Activated naive CD4-positive, alpha-beta T cell treated with anti-CD3 and anti-CD28 coated beads, Interleukin-2, amount 10 ng/mL, durations not matched to agents 7 days and 5 days (primary cell): ENCODE results near the gene ING5.

ENCODE experiments used
- CTCF ChIA-PET: fragments of 350-600 bp; sonication (Branson Sonifier 250); formaldehyde crosslinking; loops from one replicate; lab custom pipeline; 2021; ENCODE audit warnings: antibody characterized with exemption; lab: Charles Lee
- DNase-seq: peaks from one replicate; pipeline ENCODE4 v3.0.0-alpha.2; 2020
- H3K27ac Mint-ChIP-seq: one replicate; pipeline ENCODE4 v1.8.0; 2021; ENCODE audit warnings: mild to moderate bottlenecking, moderate library complexity, mixed read lengths
- H3K27me3 Mint-ChIP-seq: one replicate; pipeline ENCODE4 v1.8.0; 2021; ENCODE audit warnings: mild to moderate bottlenecking, mixed read lengths
- H3K36me3 Mint-ChIP-seq: one replicate; pipeline ENCODE4 v1.8.0; 2021; ENCODE audit warnings: mixed read lengths
- H3K4me1 Mint-ChIP-seq: one replicate; pipeline ENCODE4 v1.8.0; 2021; ENCODE audit warnings: mixed read lengths
- H3K4me3 Mint-ChIP-seq: one replicate; pipeline ENCODE4 v1.8.0; 2021; ENCODE audit warnings: mild to moderate bottlenecking, moderate library complexity, mixed read lengths
- H3K9me3 Mint-ChIP-seq: one replicate; pipeline ENCODE4 v1.8.0; 2021; ENCODE audit warnings: mixed read lengths

ING5 gene

DNA sequence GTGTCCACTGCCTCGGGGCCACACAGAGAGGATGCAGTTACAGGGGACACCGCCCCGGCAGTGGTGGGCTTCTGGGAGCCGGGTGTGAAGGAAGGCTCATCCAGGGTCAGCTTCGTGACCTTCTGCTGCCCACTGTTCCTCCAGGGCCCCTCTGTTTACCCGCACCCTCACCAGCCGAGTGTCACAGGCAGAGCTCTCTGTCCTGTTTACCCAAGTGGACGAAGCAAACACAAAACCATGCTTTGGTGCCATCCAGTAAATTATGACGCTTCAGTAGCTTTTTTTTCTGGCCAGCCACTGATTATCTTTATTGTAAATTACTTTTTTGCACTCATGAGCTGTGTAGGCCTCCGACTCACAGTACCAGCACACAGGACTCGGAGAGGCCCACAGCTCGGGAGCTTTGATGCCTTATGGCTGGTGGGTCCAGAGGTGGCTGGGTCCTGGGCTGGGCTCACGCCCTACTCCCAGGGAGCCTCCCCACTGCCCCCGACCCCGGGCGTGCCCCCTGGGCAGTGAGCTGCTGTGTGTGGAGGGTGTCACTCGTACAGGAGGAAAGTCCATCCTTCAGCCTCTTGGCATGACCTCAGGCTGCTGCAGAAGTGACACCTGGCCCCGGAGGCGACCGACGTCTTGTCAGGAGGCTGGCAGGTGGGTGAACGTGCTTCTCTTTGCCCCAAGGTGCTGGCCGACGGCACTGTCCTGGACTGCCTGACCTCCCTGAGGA lies 42.4 kb downstream of the ING5 start:
- no peak overlapping the region for H3K27ac Mint-ChIP-seq
- H3K27me3 Mint-ChIP-seq: no peaks in the 10 kb centered on the region
- H3K9me3 Mint-ChIP-seq: no peaks in the 10 kb centered on the region
- CTCF ChIA-PET: no interaction called here
- DNase-seq: no peak
- no peak overlapping the region for H3K4me3 Mint-ChIP-seq
- H3K4me1 Mint-ChIP-seq: peaks cover 25% of the 10 kb centered on the region
- peaks cover 27% of the 10 kb centered on the region for H3K36me3 Mint-ChIP-seq

- Mint-ChIP-seq H3K27me3 (no peaks in the 10 kb centered on the region), H3K9me3 (no peaks in the 10 kb centered on the region), H3K27ac (no peak overlapping the region), H3K4me1 (peaks cover 14% of the 10 kb centered on the region), H3K36me3 (peaks cover 30% of the 10 kb centered on the region), H3K4me3 (no peak overlapping the region)
- CTCF ChIA-PET: no interaction called here
- no peak for DNase-seq
Observed at GRCh38 chr2:241745276-241745675, 43.4 kb downstream of the ING5 start.

GRCh38 chr2:241746084-241746483 lies 44.2 kb downstream of the ING5 start:
- H3K4me1 Mint-ChIP-seq: peaks cover 8% of the 10 kb centered on the region
- no peaks in the 10 kb centered on the region for H3K27me3 Mint-ChIP-seq
- no peak overlapping the region for H3K27ac Mint-ChIP-seq
- no peak for DNase-seq
- CTCF ChIA-PET: no interaction called here
- no peaks in the 10 kb centered on the region for H3K9me3 Mint-ChIP-seq
- H3K36me3 Mint-ChIP-seq: peaks cover 30% of the 10 kb centered on the region
- H3K4me3 Mint-ChIP-seq: no peak overlapping the region

DNA sequence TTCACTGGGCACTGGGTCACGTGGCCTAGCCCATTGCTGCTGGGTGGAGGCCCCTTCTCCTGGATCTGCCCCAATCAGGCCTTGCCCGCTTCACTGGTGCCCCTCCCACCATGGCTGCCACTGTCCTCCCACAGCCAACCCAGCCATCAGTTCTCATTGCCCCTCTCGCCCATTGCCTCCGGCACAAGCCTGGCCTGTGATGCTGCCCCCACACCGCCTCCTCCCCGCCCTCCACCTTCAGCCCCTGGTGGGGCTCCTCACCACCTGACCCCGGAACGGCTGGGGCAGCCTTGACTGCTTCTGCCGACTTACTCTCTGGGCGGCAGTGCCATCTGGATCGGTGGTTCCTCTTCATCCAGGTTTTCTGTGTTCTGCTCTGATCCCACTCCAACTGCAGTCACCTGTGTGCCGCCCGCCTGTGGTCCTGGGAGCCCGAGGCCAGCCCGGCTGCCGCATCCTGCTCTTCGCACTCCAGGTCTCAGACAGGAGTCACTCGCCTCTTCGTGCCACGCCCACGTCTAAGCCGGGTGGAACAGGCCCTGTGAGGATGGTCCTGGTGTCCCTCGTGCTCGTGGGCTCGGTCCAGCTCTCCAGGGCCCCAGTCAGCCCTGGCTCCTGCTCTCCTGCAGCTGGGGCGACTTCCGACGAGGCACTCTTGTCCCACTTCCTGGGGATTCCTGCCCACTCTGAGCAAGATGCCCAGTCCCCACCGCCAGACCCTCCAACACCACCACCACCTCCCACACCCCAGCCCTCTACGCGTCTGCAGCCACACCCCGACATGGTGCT lies 46.8 kb downstream of the ING5 start:
- no peaks in the 10 kb centered on the region for H3K27me3 Mint-ChIP-seq
- no peak for DNase-seq
- H3K36me3 Mint-ChIP-seq: peaks cover 32% of the 10 kb centered on the region
- H3K9me3 Mint-ChIP-seq: no peaks in the 10 kb centered on the region
- CTCF ChIA-PET: no interaction called here
- H3K4me1 Mint-ChIP-seq: peaks cover 3% of the 10 kb centered on the region
- H3K4me3 Mint-ChIP-seq: no peak overlapping the region
- no peak overlapping the region for H3K27ac Mint-ChIP-seq

DNA sequence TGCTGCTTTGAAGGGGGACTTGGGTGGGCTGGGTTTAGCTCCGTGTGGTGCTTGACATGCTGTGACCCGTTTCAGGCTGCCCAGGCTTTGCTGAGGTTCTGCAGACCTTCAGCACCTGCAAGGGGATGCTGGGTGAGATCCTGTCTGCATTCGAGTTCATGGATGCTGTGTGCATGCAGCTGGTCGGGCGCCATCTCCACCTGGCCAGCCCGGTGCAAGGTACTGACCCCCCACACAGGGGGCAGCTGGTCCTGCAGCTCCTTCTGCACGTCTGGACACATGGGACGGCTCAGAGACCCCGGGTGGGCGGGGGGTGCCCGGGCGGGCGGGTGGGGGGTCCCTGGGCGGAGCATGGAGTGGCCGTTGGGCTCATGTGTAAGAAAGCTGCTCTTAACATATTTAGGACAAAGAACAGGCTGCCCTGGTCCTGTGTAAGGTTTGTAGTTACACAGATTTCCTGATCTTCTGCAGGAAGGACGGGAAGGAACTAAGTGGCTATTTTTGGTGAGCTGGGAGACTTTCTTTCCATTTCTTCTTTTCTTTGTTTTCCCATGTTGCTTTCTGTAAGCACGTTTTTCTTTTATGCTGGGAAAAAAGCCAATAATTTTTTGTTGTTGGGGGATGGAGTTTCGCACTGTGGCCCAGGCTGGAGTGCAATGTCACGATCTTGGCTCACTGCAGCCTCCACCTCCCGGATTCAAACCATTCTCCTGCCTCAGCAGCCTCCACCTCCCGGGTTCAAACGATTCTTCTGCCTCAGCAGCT lies 48.4 kb downstream of the ING5 start:
- Mint-ChIP-seq H3K4me1 (peaks cover 3% of the 10 kb centered on the region), H3K27ac (no peak overlapping the region), H3K36me3 (peaks cover 24% of the 10 kb centered on the region), H3K9me3 (no peaks in the 10 kb centered on the region), H3K4me3 (no peak overlapping the region), H3K27me3 (no peaks in the 10 kb centered on the region)
- no peak for DNase-seq
- CTCF ChIA-PET: interaction anchor here (1.3 kb wide), 1 partner anchor 18 kb away, joined by 3 read pairs; no protein-coding TSS in a partner anchor

- Mint-ChIP-seq H3K27ac (no peak overlapping the region), H3K9me3 (no peaks in the 10 kb centered on the region), H3K4me1 (peaks cover 3% of the 10 kb centered on the region), H3K4me3 (no peak overlapping the region), H3K27me3 (no peaks in the 10 kb centered on the region), H3K36me3 (peaks cover 16% of the 10 kb centered on the region)
- CTCF ChIA-PET: no interaction called here
- no peak for DNase-seq
Observed at GRCh38 chr2:241751152-241751551, 49.3 kb downstream of the ING5 start.

GRCh38 chr2:241751776-241752175 lies 49.9 kb downstream of the ING5 start:
- no peaks in the 10 kb centered on the region for H3K9me3 Mint-ChIP-seq
- peaks cover 3% of the 10 kb centered on the region for H3K4me1 Mint-ChIP-seq
- H3K27me3 Mint-ChIP-seq: no peaks in the 10 kb centered on the region
- no peak for DNase-seq
- H3K4me3 Mint-ChIP-seq: no peak overlapping the region
- peaks cover 15% of the 10 kb centered on the region for H3K36me3 Mint-ChIP-seq
- H3K27ac Mint-ChIP-seq: no peak overlapping the region
- CTCF ChIA-PET: no interaction called here

GRCh38 chr2:241752253-241752652 lies 50.4 kb downstream of the ING5 start:
- Mint-ChIP-seq H3K9me3 (no peaks in the 10 kb centered on the region), H3K4me3 (no peak overlapping the region), H3K27ac (no peak overlapping the region), H3K27me3 (no peaks in the 10 kb centered on the region), H3K36me3 (peaks cover 15% of the 10 kb centered on the region), H3K4me1 (peaks cover under 1% of the 10 kb centered on the region)
- DNase-seq: no peak
- CTCF ChIA-PET: no interaction called here

DNA sequence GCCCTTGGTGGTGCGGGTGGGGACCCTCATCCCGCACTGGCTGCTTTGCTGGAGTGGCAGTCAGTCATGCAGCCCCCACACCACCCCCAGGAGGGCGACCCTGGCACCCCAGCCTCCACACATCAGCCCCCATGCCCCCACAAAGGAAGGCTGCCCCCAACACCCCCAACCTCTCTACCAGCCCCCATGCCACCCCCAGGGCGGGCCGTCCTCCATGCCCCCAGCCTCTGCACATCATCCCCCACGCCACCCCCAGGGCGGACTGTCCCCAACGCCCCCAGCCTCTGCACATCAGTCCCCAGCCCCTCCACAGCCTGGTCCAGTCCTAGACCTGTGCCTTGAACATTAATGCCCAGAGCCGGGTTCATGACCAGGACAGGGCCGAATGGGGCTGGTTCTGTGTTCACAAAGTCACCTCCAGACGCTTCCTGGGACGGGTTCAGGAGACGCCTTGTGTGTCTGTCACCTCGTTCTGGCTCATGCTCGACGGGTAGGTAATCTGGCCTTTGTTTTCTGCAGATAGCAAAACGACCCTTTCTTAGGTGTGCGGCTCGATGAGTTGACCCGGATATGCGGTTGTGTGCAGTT lies 50.9 kb downstream of the ING5 start:
- DNase-seq: no peak
- Mint-ChIP-seq H3K27me3 (no peaks in the 10 kb centered on the region), H3K36me3 (peaks cover 14% of the 10 kb centered on the region), H3K4me1 (no peaks in the 10 kb centered on the region), H3K9me3 (no peaks in the 10 kb centered on the region), H3K27ac (no peak overlapping the region), H3K4me3 (no peak overlapping the region)
- CTCF ChIA-PET: no interaction called here

DNA sequence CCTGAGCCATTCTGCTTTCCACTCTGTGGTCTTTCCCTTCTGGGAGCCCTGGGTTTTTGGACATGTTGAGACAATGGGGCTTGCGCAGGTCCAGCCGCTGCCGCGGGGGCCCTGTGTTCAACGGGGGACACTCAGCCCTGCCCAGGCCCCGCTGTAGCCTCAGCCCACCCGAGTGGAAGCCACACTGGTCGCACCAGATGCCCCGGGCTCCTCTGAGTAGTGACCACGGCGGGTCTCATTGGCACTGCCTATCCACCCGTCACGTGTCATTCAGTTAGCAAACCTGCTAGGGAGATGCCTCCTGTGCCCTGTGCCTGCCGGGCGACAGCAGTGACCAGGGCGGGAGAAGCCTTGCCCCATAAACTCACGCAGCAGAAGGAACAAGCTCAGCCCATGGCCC lies 51.7 kb downstream of the ING5 start:
- CTCF ChIA-PET: no interaction called here
- Mint-ChIP-seq H3K27me3 (no peaks in the 10 kb centered on the region), H3K9me3 (no peaks in the 10 kb centered on the region), H3K4me3 (no peak overlapping the region), H3K36me3 (peaks cover 12% of the 10 kb centered on the region), H3K27ac (no peak overlapping the region), H3K4me1 (no peaks in the 10 kb centered on the region)
- DNase-seq: no peak

DNA sequence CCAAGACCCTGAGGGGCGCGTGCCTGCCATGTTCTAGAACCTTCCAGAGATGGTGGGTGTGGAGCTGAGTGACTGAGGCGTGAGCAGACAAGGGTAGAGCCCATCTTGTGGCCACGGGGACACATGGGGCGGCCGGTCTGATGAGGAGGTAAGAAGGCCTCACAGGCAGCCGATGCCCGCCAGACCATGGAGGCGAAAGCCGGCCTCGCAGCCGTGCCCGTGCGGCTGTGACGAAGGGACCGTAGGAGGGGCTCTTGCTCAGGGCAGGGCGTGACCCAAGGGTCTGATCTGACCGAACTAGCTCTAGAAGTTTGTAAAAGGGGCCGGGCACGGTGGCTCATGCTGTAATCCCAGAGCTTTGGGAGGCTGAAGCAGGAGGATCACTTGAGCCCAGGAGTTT lies 52.2 kb downstream of the ING5 start:
- Mint-ChIP-seq H3K36me3 (peaks cover 12% of the 10 kb centered on the region), H3K27me3 (no peaks in the 10 kb centered on the region), H3K4me3 (no peak overlapping the region)

DNA sequence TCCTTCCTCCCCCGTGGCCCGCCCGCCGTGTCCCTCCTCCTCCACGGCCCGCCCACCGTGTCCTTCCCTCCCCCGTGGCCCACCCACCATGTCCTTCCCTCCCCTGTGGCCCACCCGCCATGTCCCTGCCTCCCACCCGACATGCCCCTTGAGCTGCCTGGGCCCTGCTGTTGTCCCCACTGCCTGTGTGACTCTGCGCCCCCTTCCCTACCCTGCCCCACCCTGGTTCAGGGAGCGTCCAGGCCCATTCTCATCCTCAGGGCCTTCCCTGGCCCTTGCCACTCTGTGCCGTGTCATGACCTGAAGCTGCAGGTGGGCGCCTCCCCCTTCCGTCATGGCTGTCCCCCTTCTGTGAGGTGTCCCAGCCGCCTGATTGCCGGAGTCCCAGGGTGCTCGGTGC lies 53.3 kb downstream of the ING5 start:
- H3K4me3 Mint-ChIP-seq: no peak overlapping the region
- CTCF ChIA-PET: no interaction called here
- H3K36me3 Mint-ChIP-seq: peaks cover 10% of the 10 kb centered on the region
- no peaks in the 10 kb centered on the region for H3K9me3 Mint-ChIP-seq
- DNase-seq: no peak
- peaks cover 5% of the 10 kb centered on the region for H3K4me1 Mint-ChIP-seq
- no peak overlapping the region for H3K27ac Mint-ChIP-seq
- H3K27me3 Mint-ChIP-seq: no peaks in the 10 kb centered on the region

More for the DNA sequence above, 52.2 kb downstream of the ING5 start:
- no peak for DNase-seq
- Mint-ChIP-seq H3K27ac (no peak overlapping the region), H3K4me1 (no peaks in the 10 kb centered on the region), H3K9me3 (no peaks in the 10 kb centered on the region)
- CTCF ChIA-PET: no interaction called here

GRCh38 chr2:241755777-241756176 lies 53.9 kb downstream of the ING5 start:
- peaks cover 12% of the 10 kb centered on the region for H3K36me3 Mint-ChIP-seq
- CTCF ChIA-PET: no interaction called here
- DNase-seq: no peak
- no peak overlapping the region for H3K27ac Mint-ChIP-seq
- no peaks in the 10 kb centered on the region for H3K27me3 Mint-ChIP-seq
- H3K4me1 Mint-ChIP-seq: peaks cover 5% of the 10 kb centered on the region
- H3K9me3 Mint-ChIP-seq: peaks cover 2% of the 10 kb centered on the region
- H3K4me3 Mint-ChIP-seq: no peak overlapping the region
